ENCODE measurements around the gene HEY2.

- TF ChIP-seq, protein P1, sequence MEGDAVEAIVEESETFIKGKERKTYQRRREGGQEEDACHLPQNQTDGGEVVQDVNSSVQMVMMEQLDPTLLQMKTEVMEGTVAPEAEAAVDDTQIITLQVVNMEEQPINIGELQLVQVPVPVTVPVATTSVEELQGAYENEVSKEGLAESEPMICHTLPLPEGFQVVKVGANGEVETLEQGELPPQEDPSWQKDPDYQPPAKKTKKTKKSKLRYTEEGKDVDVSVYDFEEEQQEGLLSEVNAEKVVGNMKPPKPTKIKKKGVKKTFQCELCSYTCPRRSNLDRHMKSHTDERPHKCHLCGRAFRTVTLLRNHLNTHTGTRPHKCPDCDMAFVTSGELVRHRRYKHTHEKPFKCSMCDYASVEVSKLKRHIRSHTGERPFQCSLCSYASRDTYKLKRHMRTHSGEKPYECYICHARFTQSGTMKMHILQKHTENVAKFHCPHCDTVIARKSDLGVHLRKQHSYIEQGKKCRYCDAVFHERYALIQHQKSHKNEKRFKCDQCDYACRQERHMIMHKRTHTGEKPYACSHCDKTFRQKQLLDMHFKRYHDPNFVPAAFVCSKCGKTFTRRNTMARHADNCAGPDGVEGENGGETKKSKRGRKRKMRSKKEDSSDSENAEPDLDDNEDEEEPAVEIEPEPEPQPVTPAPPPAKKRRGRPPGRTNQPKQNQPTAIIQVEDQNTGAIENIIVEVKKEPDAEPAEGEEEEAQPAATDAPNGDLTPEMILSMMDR (IDR thresholded peaks at IDR 0.05), result no peak
- TF ChIP-seq POLR2AphosphoS5 (IDR thresholded peaks at IDR 0.05), result no peak
- no peak for TF ChIP-seq POLR2A (IDR thresholded peaks at IDR 0.05)
- no peak for TF ChIP-seq EP300 (IDR thresholded peaks at IDR 0.05)
These were observed 53.5 kb downstream of the HEY2 start for GRCh38 chr6:125802943-125803377.
